Hepatocyte (in vitro differentiated cells): ENCODE data around the gene POLR2H. TPM values are rescaled to one million over a fixed set of nuclear protein-coding genes. Genes with fewer than 3 reads are reported as not detected.

ENCODE experiments used
- DNase-seq: peaks from one replicate; pipeline ENCODE4 v3.0.0-alpha.2; 2016; ENCODE audit warnings: low spot score
- H2AFZ ChIP-seq: fragments of 200-600 bp; sonication (generic); 2 replicates; pipeline ENCODE4 v1.6.0; 2016; ENCODE audit warnings: antibody characterized with exemption, mild to moderate bottlenecking
- H3K27ac ChIP-seq: fragments of 200-600 bp; sonication (generic); 2 replicates; pipeline ENCODE4 v1.5.1; 2016; ENCODE audit warnings: mild to moderate bottlenecking
- H3K27me3 ChIP-seq: fragments of 200-600 bp; sonication (generic); 2 replicates; pipeline ENCODE4 v1.6.1; 2016
- H3K36me3 ChIP-seq: fragments of 200-600 bp; sonication (generic); replicated peaks from 2 replicates; pipeline ENCODE4 v1.5.1; 2016; ENCODE audit warnings: low read depth; ENCODE audit not compliant: insufficient read depth
- H3K4me1 ChIP-seq: fragments of 200-600 bp; sonication (generic); 2 replicates; pipeline ENCODE4 v1.5.1; 2016; ENCODE audit warnings: mild to moderate bottlenecking, moderate library complexity; ENCODE audit not compliant: insufficient read depth
- H3K4me2 ChIP-seq: fragments of 200-600 bp; sonication (generic); 2 replicates; pipeline ENCODE4 v1.6.0; 2016
- H3K4me3 ChIP-seq: fragments of 200-600 bp; sonication (generic); 2 replicates; pipeline ENCODE4 v1.5.1; 2016; ENCODE audit warnings: mild to moderate bottlenecking
- H3K79me2 ChIP-seq: fragments of 200-600 bp; sonication (generic); 2 replicates; pipeline ENCODE4 v1.6.0; 2017; ENCODE audit warnings: mild to moderate bottlenecking
- H3K9me2 ChIP-seq: fragments of 200-600 bp; sonication (generic); replicated peaks from 2 replicates; pipeline ENCODE4 v1.6.0; 2017; ENCODE audit warnings: mild to moderate bottlenecking; ENCODE audit not compliant: insufficient read depth
- H3K9me3 ChIP-seq: fragments of 200-600 bp; sonication (generic); 2 replicates; pipeline ENCODE4 v1.5.1; 2016; ENCODE audit warnings: low read depth, mild to moderate bottlenecking
- H4K20me1 ChIP-seq: fragments of 200-600 bp; sonication (generic); 2 replicates; pipeline ENCODE4 v1.6.0; 2016; ENCODE audit warnings: mild to moderate bottlenecking; ENCODE audit not compliant: insufficient read depth, poor library complexity, severe bottlenecking
- EZH2 ChIP-seq: fragments of 200-600 bp; sonication (generic); IDR thresholded peaks from 2 replicates; pipeline ENCODE4 v1.6.1; 2016; ENCODE audit warnings: antibody characterized with exemption, mild to moderate bottlenecking, borderline replicate concordance
- EZH2phosphoT487 ChIP-seq: fragments of 200-600 bp; sonication (generic); IDR thresholded peaks from one replicate; pipeline ENCODE4 v1.6.1; 2018; ENCODE audit warnings: antibody characterized with exemption, mild to moderate bottlenecking, low read depth, moderate library complexity; ENCODE audit not compliant: unreplicated experiment, severe bottlenecking
- WGBS: methylation state at CpG from one replicate; pipeline ENCODE4 v1.1.6; 2016; ENCODE audit warnings: low lambda C conversion rate; ENCODE audit errors: missing lambda C conversion rate; 5-methylcytosine and 5-hydroxymethylcytosine counted together
- polyA plus RNA-seq: library from polyadenylated mRNA; unstranded; fragments of >200 nt; fragmentation: Nextera tagmentation; extraction: Ambion mirVana; gene quantifications from 2 replicates; pipeline ENCODE4 v1.2.1, GENCODE V29; 2016
- total RNA-seq: library from RNA; depleted of rRNA; stranded (reverse); fragments of >200 nt; gene quantifications from 2 replicates; pipeline ENCODE4 v1.2.3, GENCODE V29; 2014
- TF ChIP-seq, protein P1 (sequence below): fragments of 200-600 bp; sonication (generic); IDR thresholded peaks from 2 replicates; pipeline ENCODE4 v1.5.1; 2016; ENCODE audit warnings: antibody characterized with exemption, mild to moderate bottlenecking; ENCODE audit not compliant: poor library complexity

The POLR2H gene
- total and polyA plus RNA-seq, 2 experiments from 2014 or later, result 106 to 125 TPM

DNA sequence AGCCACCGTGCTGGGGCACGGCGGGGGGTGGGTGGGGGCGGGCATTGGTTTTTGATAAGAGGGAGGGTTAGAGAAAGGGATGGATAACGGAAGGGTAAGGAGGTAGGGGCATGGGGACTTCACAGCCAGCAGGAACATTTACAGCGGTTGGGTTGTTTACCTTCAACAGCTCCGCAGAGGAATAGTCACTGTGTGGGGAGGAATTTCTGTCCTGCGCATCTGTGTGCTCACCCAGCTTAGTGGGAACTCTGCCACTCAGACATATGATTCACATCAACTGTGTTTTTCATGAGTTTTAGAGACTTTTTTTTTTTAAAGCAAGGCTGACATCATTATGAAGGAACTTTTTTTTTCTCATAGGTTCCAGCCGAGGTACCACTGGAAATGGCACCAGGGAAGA is 37.9 kb downstream of the POLR2H start:
- Histone ChIP-seq H3K79me2 (no peaks in the 10 kb centered on the region), H3K27me3 (peaks cover 7% of the 10 kb centered on the region), H3K9me2 (no peaks in the 10 kb centered on the region), H4K20me1 (no peaks in the 10 kb centered on the region), H3K36me3 (no peaks in the 10 kb centered on the region), H3K9me3 (no peaks in the 10 kb centered on the region), H3K4me1 (no peaks in the 10 kb centered on the region), H3K4me3 (no peak overlapping the region), H3K4me2 (peak overlapping the region; percentile 48), H3K27ac (no peak overlapping the region), H2AFZ (no peak overlapping the region)
- TF ChIP-seq EZH2phosphoT487, result no peak
- no peak for TF ChIP-seq EZH2
- TF ChIP-seq, protein P1, sequence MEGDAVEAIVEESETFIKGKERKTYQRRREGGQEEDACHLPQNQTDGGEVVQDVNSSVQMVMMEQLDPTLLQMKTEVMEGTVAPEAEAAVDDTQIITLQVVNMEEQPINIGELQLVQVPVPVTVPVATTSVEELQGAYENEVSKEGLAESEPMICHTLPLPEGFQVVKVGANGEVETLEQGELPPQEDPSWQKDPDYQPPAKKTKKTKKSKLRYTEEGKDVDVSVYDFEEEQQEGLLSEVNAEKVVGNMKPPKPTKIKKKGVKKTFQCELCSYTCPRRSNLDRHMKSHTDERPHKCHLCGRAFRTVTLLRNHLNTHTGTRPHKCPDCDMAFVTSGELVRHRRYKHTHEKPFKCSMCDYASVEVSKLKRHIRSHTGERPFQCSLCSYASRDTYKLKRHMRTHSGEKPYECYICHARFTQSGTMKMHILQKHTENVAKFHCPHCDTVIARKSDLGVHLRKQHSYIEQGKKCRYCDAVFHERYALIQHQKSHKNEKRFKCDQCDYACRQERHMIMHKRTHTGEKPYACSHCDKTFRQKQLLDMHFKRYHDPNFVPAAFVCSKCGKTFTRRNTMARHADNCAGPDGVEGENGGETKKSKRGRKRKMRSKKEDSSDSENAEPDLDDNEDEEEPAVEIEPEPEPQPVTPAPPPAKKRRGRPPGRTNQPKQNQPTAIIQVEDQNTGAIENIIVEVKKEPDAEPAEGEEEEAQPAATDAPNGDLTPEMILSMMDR, result no peak
- DNase-seq, result peak; percentile 78
- WGBS, result 8% methylated on average over 9 of the region's 9 CpGs

GRCh38 chr3:184405075-184406030 is 43.8 kb downstream of the POLR2H start:
- 87% methylated on average over 20 of the region's 20 CpGs for WGBS
- Histone ChIP-seq H3K27ac (no peak overlapping the region), H3K9me2 (no peaks in the 10 kb centered on the region), H3K36me3 (no peaks in the 10 kb centered on the region), H3K79me2 (no peaks in the 10 kb centered on the region), H3K4me3 (no peak overlapping the region), H3K4me1 (no peaks in the 10 kb centered on the region), H3K27me3 (peaks cover 7% of the 10 kb centered on the region), H4K20me1 (no peaks in the 10 kb centered on the region), H2AFZ (no peak overlapping the region), H3K9me3 (no peaks in the 10 kb centered on the region), H3K4me2 (no peak overlapping the region)
- TF ChIP-seq, protein P1, result no peak
- TF ChIP-seq EZH2phosphoT487, result no peak
- TF ChIP-seq EZH2, result no peak
- DNase-seq, result no peak

GRCh38 chr3:184409331-184409926 is 47.9 kb downstream of the POLR2H start:
- H3K4me2 ChIP-seq, result no peak overlapping the region
- DNase-seq, result no peak
- 96% methylated on average over 8 of the region's 8 CpGs for WGBS
- no peaks in the 10 kb centered on the region for H3K9me3 ChIP-seq
- H3K9me2 ChIP-seq, result no peaks in the 10 kb centered on the region
- H3K27me3 ChIP-seq, result no peaks in the 10 kb centered on the region
- H3K4me3 ChIP-seq, result no peak overlapping the region
- H3K36me3 ChIP-seq, result no peaks in the 10 kb centered on the region
- H2AFZ ChIP-seq, result no peak overlapping the region
- TF ChIP-seq, protein P1, result no peak
- TF ChIP-seq EZH2, result no peak
- no peak for TF ChIP-seq EZH2phosphoT487
- no peaks in the 10 kb centered on the region for H4K20me1 ChIP-seq
- H3K79me2 ChIP-seq, result no peaks in the 10 kb centered on the region
- no peaks in the 10 kb centered on the region for H3K4me1 ChIP-seq
- H3K27ac ChIP-seq, result no peak overlapping the region
